ENCODE results near the gene CTNNBL1.
A peak's percentile ranks its signal among the peaks of the same experiment; 100 is the strongest.

Gene CTNNBL1

DNA sequence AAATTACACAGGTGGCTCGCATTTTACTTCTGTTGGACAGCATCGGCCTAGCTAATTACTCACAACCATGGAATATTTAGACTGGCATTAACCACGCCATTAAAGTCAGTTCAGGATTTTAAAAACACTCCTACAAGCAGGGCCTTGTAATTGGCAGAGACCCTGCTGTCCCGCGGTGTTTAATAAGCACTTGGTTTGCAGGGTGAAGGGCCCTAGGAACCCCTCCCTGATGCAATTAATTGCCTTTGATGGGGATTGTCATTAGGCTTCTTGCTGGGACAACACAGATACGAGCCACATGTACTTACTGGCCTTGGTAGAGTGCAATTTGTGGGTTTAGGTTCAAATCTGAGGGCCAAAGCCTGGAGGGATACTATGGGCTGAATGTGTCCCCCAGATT is 201.3 kb downstream of the CTNNBL1 start:
- H3K27me3 ChIP-seq (ENCODE audit: low read depth), result peaks cover 3% of the 10 kb centered on the region; the same call in 1 of the 2 replicates
- no peak for DNase-seq (ENCODE audit: low spot score in 2 of 2)
- H3K9me3 ChIP-seq, result no peaks in the 10 kb centered on the region
- H3K36me3 ChIP-seq (replicated peaks), result no peaks in the 10 kb centered on the region
- no peaks in the 10 kb centered on the region for H3K4me1 ChIP-seq
- in situ Hi-C loops (cut with MboI; ENCODE audit: low sequenced_read_pairs), result no loop called here
- H3K4me3 ChIP-seq, result no peak overlapping the region

DNA sequence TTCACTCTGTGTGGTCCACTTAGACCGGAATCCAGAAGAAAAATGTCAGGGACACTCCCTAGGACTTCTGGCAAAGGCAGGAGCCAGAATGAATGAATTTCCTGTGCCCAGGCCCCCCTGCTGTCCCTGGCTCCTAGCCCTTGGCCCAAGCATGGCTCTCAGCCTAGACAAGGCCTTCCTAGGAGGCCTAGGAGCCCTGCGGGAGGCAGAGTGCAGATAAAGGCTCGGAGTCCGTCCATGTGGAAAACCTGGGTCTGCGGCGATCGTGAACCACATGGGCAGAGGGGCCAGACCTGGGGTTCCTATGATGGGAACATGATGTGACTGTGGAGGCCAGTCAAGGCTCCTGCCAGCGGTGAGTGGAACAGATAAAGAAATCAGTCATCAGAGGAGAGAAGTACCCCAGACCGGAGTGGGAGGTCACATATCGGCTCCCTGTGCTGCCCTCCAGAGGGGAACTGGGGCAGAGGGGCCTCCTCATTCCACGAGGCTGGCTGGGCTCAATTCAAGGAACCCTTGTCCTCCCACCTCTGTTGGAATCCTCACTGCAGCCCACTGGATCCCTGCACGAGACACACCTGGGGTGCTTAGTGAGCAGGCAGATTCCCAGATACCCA is 203.2 kb downstream of the CTNNBL1 start:
- no peaks in the 10 kb centered on the region for H3K36me3 ChIP-seq (replicated peaks)
- peak in 1 of 2 experiments; percentile 42 for DNase-seq (ENCODE audit: low spot score in 2 of 2)
- no peaks in the 10 kb centered on the region for H3K4me1 ChIP-seq
- H3K27me3 ChIP-seq (ENCODE audit: low read depth), result peaks cover 5% of the 10 kb centered on the region
- in situ Hi-C loops (cut with MboI; ENCODE audit: low sequenced_read_pairs), result no loop called here
- peaks cover under 1% of the 10 kb centered on the region; the same call in 1 of the 2 replicates for H3K9me3 ChIP-seq
- no peak overlapping the region for H3K4me3 ChIP-seq

DNA sequence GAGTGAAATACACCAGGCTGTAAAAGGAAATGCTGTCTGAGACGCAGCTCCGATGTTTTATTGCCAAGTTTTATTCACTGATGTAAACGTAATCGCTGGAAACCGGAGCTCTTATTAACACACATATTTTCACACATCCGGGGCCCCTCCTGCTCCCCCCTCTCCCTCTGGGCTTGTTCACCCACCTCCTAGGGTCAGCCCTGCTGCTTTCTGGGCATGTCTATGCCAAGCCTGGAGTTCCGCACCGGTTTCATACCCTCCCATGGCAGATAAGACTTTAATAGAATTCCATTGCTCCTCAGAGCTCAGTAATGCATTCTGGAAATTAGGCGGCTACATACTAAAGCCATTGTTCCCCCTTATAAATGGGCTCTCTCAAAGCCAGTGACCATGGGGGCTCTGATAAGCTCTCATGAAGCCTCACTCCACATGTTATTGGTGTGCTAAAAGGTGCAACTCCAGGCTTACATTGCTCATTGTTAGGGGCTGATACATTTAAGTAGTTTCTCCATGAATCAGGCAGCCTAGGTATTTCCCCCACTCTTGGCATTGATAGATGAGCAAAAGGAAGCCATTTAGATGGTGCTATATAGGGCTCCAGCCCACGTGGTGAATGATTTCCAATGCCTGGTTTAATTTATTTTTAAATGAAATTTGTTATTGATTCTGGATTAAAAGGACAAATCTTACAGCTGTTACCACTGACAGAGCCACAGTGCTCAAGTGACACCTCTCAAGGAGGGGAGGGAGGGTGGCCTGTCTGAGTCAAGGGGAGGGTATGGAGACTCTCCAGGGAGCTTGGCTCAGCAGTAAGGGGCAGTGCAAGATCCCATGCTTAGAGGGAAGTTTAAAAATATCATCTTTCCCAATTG is 204.6 kb downstream of the CTNNBL1 start:
- H3K36me3 ChIP-seq (replicated peaks), result no peaks in the 10 kb centered on the region
- H3K9me3 ChIP-seq, result peaks cover 3% of the 10 kb centered on the region; the same call in 1 of the 2 replicates
- peaks cover 13% of the 10 kb centered on the region for H3K27me3 ChIP-seq (ENCODE audit: low read depth)
- H3K4me1 ChIP-seq, result no peaks in the 10 kb centered on the region
- no peak for DNase-seq (ENCODE audit: low spot score in 2 of 2)
- in situ Hi-C loops (cut with MboI; ENCODE audit: low sequenced_read_pairs), result no loop called here
- H3K4me3 ChIP-seq, result no peak overlapping the region

DNA sequence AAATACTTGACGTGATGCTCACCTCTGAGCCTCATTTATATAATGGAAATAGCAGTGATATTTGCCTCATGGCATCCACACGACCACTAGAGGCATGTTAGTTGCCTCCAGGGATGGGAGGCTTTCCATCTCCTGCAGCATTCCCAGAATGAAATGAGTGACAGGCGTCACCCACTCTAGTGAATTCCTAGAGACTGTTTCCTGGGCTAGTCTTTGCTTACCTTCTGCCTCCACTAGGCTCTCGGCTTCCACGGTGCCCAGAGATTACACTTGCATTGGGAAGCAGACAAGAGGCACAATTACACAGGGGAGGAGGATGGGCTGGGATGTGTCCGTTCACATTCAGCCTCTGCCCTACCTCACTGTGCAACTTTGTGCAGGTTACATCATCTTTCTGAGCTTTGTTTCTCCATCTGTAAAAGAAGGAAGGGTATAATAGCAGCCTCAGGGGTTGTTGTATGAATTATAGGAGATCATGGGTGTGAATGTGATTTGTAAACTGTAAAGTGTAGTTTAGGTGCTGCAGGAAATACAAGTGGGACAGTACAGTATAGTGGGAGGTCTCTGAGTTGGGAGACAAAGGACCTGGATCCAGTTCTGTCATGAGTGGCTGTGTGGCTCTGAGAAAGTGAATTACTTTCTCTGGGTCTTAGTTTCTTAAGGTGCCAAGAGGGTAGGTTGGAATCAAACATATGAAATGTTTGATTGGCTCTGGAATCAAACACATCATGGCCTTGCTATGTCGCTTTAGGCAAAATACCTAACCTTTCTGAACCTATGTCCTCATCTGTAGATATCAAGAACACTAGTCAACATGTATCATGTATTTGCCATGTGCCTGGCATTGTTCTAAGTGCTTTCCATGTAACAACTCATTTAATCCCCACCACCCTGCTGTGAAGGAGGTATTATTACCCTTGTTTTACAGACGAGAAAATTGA is 205.5 kb downstream of the CTNNBL1 start:
- Histone ChIP-seq H3K27me3 (ENCODE audit: low read depth) (peaks cover 16% of the 10 kb centered on the region), H3K4me1 (no peaks in the 10 kb centered on the region), H3K9me3 (peaks cover 3% of the 10 kb centered on the region; the same call in 1 of the 2 replicates), H3K36me3 (replicated peaks) (no peaks in the 10 kb centered on the region), H3K4me3 (no peak overlapping the region)
- DNase-seq (ENCODE audit: low spot score in 2 of 2), result no peak
- in situ Hi-C loops (cut with MboI; ENCODE audit: low sequenced_read_pairs), result no loop called here

DNA sequence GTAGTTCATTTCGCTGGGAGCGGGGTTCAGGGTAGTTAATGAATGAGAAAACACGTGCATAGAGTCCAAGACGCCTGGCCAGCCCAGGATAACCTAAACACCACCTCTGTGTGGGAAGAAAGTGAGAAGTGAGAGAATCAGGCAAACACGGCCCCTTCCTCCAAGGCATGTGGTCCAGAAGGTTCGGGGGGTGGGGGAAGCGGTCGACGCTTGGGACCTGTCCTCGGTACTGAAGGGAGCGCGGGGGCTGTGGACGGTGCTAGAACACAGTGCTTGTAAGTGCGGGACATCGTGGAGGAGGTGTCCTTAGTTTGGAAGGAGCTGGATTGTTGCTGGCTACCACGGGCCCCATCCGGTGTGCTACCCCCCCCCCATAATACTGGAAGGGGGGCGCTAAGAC is 207.4 kb downstream of the CTNNBL1 start:
- peaks cover 16% of the 10 kb centered on the region for H3K27me3 ChIP-seq (ENCODE audit: low read depth)
- in situ Hi-C loops (cut with MboI; ENCODE audit: low sequenced_read_pairs), result no loop called here
- H3K9me3 ChIP-seq, result peaks cover 3% of the 10 kb centered on the region; the same call in 1 of the 2 replicates
- no peak overlapping the region for H3K4me3 ChIP-seq
- DNase-seq (ENCODE audit: low spot score in 2 of 2), result peak in 1 of 2 experiments; percentile 51
- no peaks in the 10 kb centered on the region for H3K4me1 ChIP-seq
- H3K36me3 ChIP-seq (replicated peaks), result no peaks in the 10 kb centered on the region

DNA sequence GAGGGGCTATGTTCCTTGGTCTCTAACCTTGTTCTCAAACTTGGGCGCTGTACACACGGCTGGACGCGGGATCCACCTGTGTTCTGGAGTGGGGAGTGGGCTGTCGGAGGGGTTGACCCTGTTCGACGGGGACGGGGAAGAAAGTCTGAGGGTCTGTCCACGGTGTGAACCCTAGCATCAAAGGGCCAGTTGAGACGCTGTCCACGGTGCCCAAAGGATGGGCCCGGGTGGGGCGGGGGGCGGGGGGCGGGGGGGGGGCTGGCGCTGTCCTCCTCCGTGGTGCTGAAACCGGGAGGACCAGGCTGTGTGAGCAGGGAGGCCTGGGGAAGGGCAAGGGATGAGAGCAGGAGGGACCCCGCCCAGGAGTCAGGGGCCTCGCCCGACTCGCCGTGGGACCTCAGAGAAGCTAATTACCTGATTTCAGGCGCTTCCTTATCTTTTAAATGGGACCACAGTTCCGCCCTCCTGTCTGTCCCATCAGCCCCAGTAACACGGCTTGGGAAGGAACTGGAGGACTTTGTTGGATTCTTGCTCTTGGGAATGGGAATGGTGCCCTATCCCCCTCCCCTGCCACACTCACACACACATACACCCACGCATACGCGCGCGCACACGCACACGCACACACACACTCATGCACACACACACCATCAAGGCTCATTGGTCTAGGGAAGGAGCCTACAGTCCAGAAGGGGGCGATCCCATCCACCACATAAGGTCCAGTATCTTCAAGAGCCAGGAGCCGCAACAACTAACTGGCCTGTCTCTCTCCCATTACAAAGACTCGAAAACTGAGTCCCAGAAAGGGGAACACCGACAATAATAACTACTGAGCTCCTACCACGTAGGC is 208.0 kb downstream of the CTNNBL1 start:
- Histone ChIP-seq H3K27me3 (ENCODE audit: low read depth) (peaks cover 16% of the 10 kb centered on the region), H3K9me3 (peaks cover 3% of the 10 kb centered on the region; the same call in 1 of the 2 replicates), H3K4me1 (peaks cover 2% of the 10 kb centered on the region), H3K4me3 (no peak overlapping the region), H3K36me3 (replicated peaks) (no peaks in the 10 kb centered on the region)
- peak in 1 of 2 experiments; percentile 53 for DNase-seq (ENCODE audit: low spot score in 2 of 2)
- in situ Hi-C loops (cut with MboI; ENCODE audit: low sequenced_read_pairs), result no loop called here

DNA sequence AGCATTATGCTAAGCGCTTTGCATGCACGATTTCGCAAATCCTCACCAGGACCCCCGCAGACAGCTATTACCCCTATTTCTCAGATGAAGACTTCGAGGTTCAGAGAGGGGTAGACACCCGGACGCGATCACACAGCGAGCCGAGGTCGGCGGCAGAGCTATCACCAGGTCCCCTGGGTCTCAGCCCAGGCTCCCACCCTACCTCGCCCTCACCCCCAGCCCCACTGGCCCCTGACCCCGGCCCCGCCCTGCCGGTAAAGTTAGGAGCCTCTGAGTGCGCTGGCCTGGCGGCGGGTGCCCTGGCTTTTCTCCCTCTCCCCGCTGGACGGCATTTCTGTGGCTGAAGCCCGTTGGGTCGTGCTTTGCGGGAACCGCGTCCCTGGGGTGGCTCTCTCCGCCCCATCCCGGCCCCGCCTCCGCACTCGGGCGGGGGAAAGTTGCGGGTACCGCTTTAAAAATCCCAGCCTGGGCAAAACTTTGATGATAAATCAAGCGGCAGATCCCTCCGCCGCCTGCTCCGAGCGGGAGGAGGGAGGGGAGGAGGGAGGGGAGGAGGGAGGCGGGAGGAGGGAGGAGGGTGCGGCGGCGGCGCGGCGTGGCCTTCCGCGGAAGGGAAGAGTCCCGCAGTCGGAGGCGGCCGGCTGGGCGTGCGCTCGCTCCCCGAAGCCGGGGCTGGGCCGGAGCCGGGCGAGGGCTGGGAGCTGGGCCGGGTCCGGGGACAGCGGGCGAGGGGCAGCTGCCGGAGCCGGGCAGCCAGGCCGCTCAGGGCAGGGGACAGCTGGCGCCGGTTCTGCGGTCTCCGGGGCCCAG is 208.9 kb downstream of the CTNNBL1 start, which contains the start of gene VSTM2L:
VSTM2L (plus strand) TSS at position 624 of the 810 bp plus-strand sequence. CDS start 224 bp downstream, outside the sequence.
- Histone ChIP-seq H3K4me1 (peaks cover 8% of the 10 kb centered on the region), H3K4me3 (peak within 1 kb of the TSS; percentile 24), H3K9me3 (peaks cover 3% of the 10 kb centered on the region; the same call in 1 of the 2 replicates), H3K36me3 (replicated peaks) (no peaks in the 10 kb centered on the region), H3K27me3 (ENCODE audit: low read depth) (peaks cover 16% of the 10 kb centered on the region)
- in situ Hi-C loops (cut with MboI; ENCODE audit: low sequenced_read_pairs), result no loop called here
- DNase-seq (ENCODE audit: low spot score in 2 of 2), result peak in 1 of 2 experiments; percentile 62

DNA sequence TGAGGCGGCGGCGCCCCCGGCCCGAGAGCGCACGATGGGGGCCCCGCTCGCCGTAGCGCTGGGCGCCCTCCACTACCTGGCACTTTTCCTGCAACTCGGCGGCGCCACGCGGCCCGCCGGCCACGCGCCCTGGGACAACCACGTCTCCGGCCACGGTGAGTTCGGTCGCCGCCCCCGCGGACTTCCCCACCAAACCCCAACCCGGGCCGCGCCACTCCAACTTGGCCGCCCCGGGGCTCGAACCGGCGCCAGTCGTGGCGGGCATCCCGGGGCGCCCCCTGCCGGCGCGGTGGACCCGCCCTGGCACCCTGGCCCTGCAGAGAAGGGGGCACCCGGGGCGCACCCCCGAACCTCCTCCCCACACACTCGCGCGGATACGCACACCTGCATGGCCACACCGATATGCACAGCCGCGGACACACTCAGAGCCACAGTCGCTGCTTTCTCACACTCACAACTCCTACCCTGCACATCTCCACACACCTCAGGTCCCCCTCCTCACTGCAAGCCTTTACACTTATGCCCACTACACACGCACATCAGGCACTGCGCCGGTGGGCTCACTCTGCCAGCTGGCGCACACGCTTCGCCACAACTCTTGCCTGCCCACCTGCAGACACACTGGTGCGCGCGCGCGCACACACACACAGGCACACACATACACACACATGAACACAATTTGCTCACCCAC is 209.6 kb downstream of the CTNNBL1 start:
- peaks cover 16% of the 10 kb centered on the region for H3K27me3 ChIP-seq (ENCODE audit: low read depth)
- H3K4me1 ChIP-seq, result peaks cover 11% of the 10 kb centered on the region
- DNase-seq (ENCODE audit: low spot score in 2 of 2), result peak in 1 of 2 experiments; percentile 29
- H3K9me3 ChIP-seq, result peaks cover 3% of the 10 kb centered on the region; the same call in 1 of the 2 replicates
- no peaks in the 10 kb centered on the region for H3K36me3 ChIP-seq (replicated peaks)
- H3K4me3 ChIP-seq, result peak overlapping the region; percentile 22; the same call in 1 of the 2 replicates
- in situ Hi-C loops (cut with MboI; ENCODE audit: low sequenced_read_pairs), result no loop called here

DNA sequence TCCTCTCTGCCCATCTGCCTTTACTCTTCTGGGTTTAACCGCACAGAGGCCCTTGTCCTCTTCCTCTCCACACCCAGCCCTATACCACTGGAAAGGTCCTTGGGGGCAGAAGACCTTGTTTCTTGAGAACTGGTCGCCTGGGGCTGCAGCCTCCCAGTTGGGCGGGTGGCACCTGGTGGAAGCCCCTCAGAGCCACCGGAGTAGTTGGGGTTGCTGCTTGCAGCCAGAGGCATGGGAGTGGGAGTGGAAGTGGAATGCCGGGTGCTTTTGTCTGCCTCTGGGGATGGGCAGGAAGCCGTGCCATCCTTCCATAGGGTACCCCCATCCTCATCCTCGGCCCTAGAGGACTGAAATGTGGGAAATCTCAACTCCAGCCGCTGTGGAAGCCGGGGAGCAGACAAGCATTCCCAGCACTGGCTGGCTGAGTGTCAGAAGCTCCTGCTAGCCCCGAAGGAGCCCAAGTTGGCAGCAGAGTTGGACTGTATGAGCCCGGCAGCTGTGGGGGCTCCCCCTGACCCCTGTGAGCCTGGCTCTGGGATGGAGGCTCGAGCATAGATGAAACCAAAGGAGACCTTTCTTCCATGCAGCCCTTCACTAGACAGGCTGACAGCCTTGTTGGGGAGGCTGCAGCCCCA is 210.3 kb downstream of the CTNNBL1 start:
- no peaks in the 10 kb centered on the region for H3K36me3 ChIP-seq (replicated peaks)
- no peak overlapping the region for H3K4me3 ChIP-seq
- in situ Hi-C loops (cut with MboI; ENCODE audit: low sequenced_read_pairs), result no loop called here
- peaks cover 3% of the 10 kb centered on the region; the same call in 1 of the 2 replicates for H3K9me3 ChIP-seq
- H3K4me1 ChIP-seq, result peaks cover 11% of the 10 kb centered on the region
- peaks cover 16% of the 10 kb centered on the region for H3K27me3 ChIP-seq (ENCODE audit: low read depth)
- DNase-seq (ENCODE audit: low spot score in 2 of 2), result no peak

DNA sequence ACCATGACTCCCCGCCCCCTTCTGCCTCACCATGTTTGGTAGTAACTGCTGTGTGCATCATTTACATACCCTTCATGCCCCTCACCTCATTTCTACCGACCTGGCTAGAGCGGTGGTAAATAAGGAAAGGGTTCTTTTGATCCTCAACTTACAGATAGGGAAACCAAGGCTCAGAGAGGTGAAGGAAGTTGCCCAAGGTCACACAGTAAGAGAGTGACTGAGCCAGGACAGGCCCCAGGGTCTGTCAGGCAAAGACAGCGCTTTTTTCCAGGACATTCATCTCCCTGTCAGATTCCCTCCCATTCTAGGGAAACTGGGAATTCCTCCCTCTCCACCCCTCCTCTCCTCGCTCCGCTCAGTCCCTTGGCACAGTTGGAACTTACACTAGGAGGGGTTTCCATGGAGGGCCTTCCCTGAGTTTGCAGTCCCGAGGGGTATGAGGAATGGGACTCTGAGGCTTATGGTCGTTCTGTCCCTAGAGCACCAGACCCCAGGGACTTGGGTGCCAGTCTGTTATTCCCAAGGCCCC is 211.1 kb downstream of the CTNNBL1 start:
- Histone ChIP-seq H3K27me3 (ENCODE audit: low read depth) (peaks cover 15% of the 10 kb centered on the region), H3K4me3 (no peak overlapping the region), H3K4me1 (peaks cover 11% of the 10 kb centered on the region), H3K36me3 (replicated peaks) (no peaks in the 10 kb centered on the region), H3K9me3 (peaks cover 3% of the 10 kb centered on the region; the same call in 1 of the 2 replicates)
- in situ Hi-C loops (cut with MboI; ENCODE audit: low sequenced_read_pairs), result no loop called here
- DNase-seq (ENCODE audit: low spot score in 2 of 2), result no peak

Data from HAP-1 (cell line).